SK-N-SH (cell line): Measurements from ENCODE around the gene C10orf143.

Experiments
- CTCF ChIP-seq: fragments of 200-600 bp; sonication (generic); IDR thresholded peaks from 2 replicates; pipeline ENCODE4 v1.6.1; 2017; ENCODE audit warnings: antibody characterized with exemption, mild to moderate bottlenecking, moderate library complexity
- EZH2phosphoT487 ChIP-seq: fragments of 200-600 bp; sonication (generic); IDR thresholded peaks from 2 replicates; pipeline ENCODE4 v1.6.1; 2017; ENCODE audit warnings: low read depth, mixed run types, mild to moderate bottlenecking, antibody characterized with exemption, moderate library complexity, borderline replicate concordance
- IRF3 ChIP-seq: fragments of 150-350 bp; IDR thresholded peaks from 2 replicates; pipeline ENCODE4 v1.6.1; 2016; ENCODE audit warnings: mild to moderate bottlenecking, low read depth, low read length
- JUND ChIP-seq: IDR thresholded peaks from 2 replicates; pipeline ENCODE4 v1.4.0; 2012
- MAX ChIP-seq: IDR thresholded peaks from 2 replicates; pipeline ENCODE4 v1.4.0; 2012; ENCODE audit warnings: low read depth
- POLR2AphosphoS5 ChIP-seq: IDR thresholded peaks from 2 replicates; pipeline ENCODE4 v1.6.1; 2012; ENCODE audit warnings: low read depth, low read length
- RFX5 ChIP-seq: IDR thresholded peaks from 2 replicates; pipeline ENCODE4 v1.6.1; 2012; ENCODE audit warnings: mild to moderate bottlenecking, improper control_type of control experiment, low read length
- USF1 ChIP-seq: IDR thresholded peaks from 2 replicates; pipeline ENCODE4 v1.4.0; 2012; ENCODE audit warnings: low read depth, borderline replicate concordance
- YY1 ChIP-seq: IDR thresholded peaks from 2 replicates; pipeline ENCODE4 v1.4.0; 2012; ENCODE audit warnings: low read depth, mild to moderate bottlenecking

- TF ChIP-seq USF1 (no peak), CTCF (no peak), MAX (no peak), POLR2AphosphoS5 (no peak), EZH2phosphoT487 (no peak), IRF3 (no peak), JUND (no peak), YY1 (no peak), RFX5 (no peak)
Measured at GRCh38 chr10:130061760-130062159, 48.9 kb downstream of the C10orf143 start.
